Measurements from ENCODE around the gene FILIP1. TPM values are rescaled to one million over a fixed set of nuclear protein-coding genes. Genes with fewer than 3 reads are reported as not detected.

Gene FILIP1
- total RNA-seq, 3 donors from 2014 or later (not counting 1 experiment from before 2014, with no cell fraction given), result not detected

- Mint-ChIP-seq H3K36me3 (no peaks in the 10 kb centered on the region), H3K4me1 (no peaks in the 10 kb centered on the region), H3K27ac (no peak overlapping the region), H3K27me3 (ENCODE audit: low read depth in 2 of 2) (peaks cover 0 to 3% of the 10 kb centered on the region in 2 donors), H3K9me3 (peaks cover 2 to 3% of the 10 kb centered on the region in 2 donors), H3K4me3 (no peak overlapping the region)
- WGBS (ENCODE audit: insufficient coverage), result 45% methylated on average over 1 of the region's 2 CpGs
- Histone ChIP-seq H3K4me1 (ENCODE audit: control insufficient read depth, insufficient read depth, low read length) (no peaks in the 10 kb centered on the region), H3K27me3 (ENCODE audit: control insufficient read depth, insufficient read depth, low read length) (no peaks in the 10 kb centered on the region), H3K36me3 (ENCODE audit: control insufficient read depth, insufficient read depth, low read length) (no peaks in the 10 kb centered on the region), H3K9me3 (ENCODE audit: control insufficient read depth, insufficient read depth, low read length) (no peaks in the 10 kb centered on the region), H3K4me3 (ENCODE audit: low read length) (no peak overlapping the region), H3K27ac (ENCODE audit: low read length) (no peak overlapping the region)
- TF ChIP-seq CTCF (IDR thresholded peaks at IDR 0.05), result no peak
- DNase-seq (no peak), ATAC-seq (no peak)
- intact Hi-C loops (cut with micrococcal nuclease), result no loop called here
These were observed 64.4 kb downstream of the FILIP1 start for GRCh38 chr6:75429061-75429703.

GRCh38 chr6:75428204-75428603, 65.4 kb downstream of the FILIP1 start:
- Histone ChIP-seq H3K27ac (ENCODE audit: low read length) (no peak overlapping the region), H3K27me3 (ENCODE audit: control insufficient read depth, insufficient read depth, low read length) (no peaks in the 10 kb centered on the region), H3K36me3 (ENCODE audit: control insufficient read depth, insufficient read depth, low read length) (no peaks in the 10 kb centered on the region), H3K9me3 (ENCODE audit: control insufficient read depth, insufficient read depth, low read length) (no peaks in the 10 kb centered on the region), H3K4me3 (ENCODE audit: low read length) (no peak overlapping the region), H3K4me1 (ENCODE audit: control insufficient read depth, insufficient read depth, low read length) (no peaks in the 10 kb centered on the region)
- Mint-ChIP-seq H3K27me3 (ENCODE audit: low read depth in 2 of 2) (peaks cover 0 to 3% of the 10 kb centered on the region in 2 donors), H3K27ac (no peak overlapping the region), H3K36me3 (no peaks in the 10 kb centered on the region), H3K4me3 (no peak overlapping the region), H3K4me1 (no peaks in the 10 kb centered on the region), H3K9me3 (peaks cover 2 to 3% of the 10 kb centered on the region in 2 donors)
- 93% methylated on average over 1 of the region's 1 CpG for WGBS (ENCODE audit: insufficient coverage)
- DNase-seq (no peak), ATAC-seq (no peak)
- intact Hi-C loops (cut with micrococcal nuclease), result no loop called here
- TF ChIP-seq CTCF (IDR thresholded peaks at IDR 0.05), result no peak

- ATAC-seq (no peak), DNase-seq (no peak)
- no peak overlapping the region for H3K4me3 Mint-ChIP-seq
- no peak overlapping the region for H3K27ac Mint-ChIP-seq
- no peak for TF ChIP-seq CTCF (IDR thresholded peaks at IDR 0.05)
- 93% methylated on average over 2 of the region's 2 CpGs for WGBS (ENCODE audit: insufficient coverage)
- H3K27me3 Mint-ChIP-seq (ENCODE audit: low read depth in 2 of 2), result peaks cover 0 to 3% of the 10 kb centered on the region in 2 donors
- intact Hi-C loops (cut with micrococcal nuclease), result no loop called here
- no peaks in the 10 kb centered on the region for H3K36me3 ChIP-seq (ENCODE audit: control insufficient read depth, insufficient read depth, low read length)
- H3K27me3 ChIP-seq (ENCODE audit: control insufficient read depth, insufficient read depth, low read length), result no peaks in the 10 kb centered on the region
- no peaks in the 10 kb centered on the region for H3K4me1 Mint-ChIP-seq
- no peaks in the 10 kb centered on the region for H3K4me1 ChIP-seq (ENCODE audit: control insufficient read depth, insufficient read depth, low read length)
- H3K9me3 Mint-ChIP-seq, result peaks cover 2 to 3% of the 10 kb centered on the region in 2 donors
- H3K9me3 ChIP-seq (ENCODE audit: control insufficient read depth, insufficient read depth, low read length), result no peaks in the 10 kb centered on the region
- H3K36me3 Mint-ChIP-seq, result no peaks in the 10 kb centered on the region
- H3K27ac ChIP-seq (ENCODE audit: low read length), result no peak overlapping the region
- no peak overlapping the region for H3K4me3 ChIP-seq (ENCODE audit: low read length)
These were observed 66.3 kb downstream of the FILIP1 start for GRCh38 chr6:75427329-75427728.
